Left lung (tissue), 10 donors: Measurements from ENCODE around the gene HRCT1. TPM values are rescaled to one million over a fixed set of nuclear protein-coding genes. Genes with fewer than 3 reads are reported as not detected.

Experiments
- ATAC-seq: fragments of 200-7000 bp; cut with Tn5 transposase; one replicate; pipeline ENCODE4 v1.9.1; 2020; ENCODE audit warnings: moderate library complexity
- DNase-seq, 4 donors: peaks; one replicate each; pipeline ENCODE4 v3.0.0-alpha.2; 2013 to 2020
- H3K27ac ChIP-seq, 2 donors: fragments of 200-600 bp; sonication (generic) in 1 of 2; one replicate each; pipeline versions ENCODE4 v1.5.0 to v1.8.0; 2020 to 2021
- H3K27me3 ChIP-seq, 2 donors: fragments of 200-600 bp; sonication (generic) in 1 of 2; one replicate each; pipeline versions ENCODE4 v1.5.0 to v1.8.0; 2020 to 2021
- H3K36me3 ChIP-seq, 2 donors: fragments of 200-600 bp; sonication (generic) in 1 of 2; one replicate each; pipeline versions ENCODE4 v1.5.0 to v1.8.0; 2020 to 2021
- H3K4me1 ChIP-seq, 2 donors: fragments of 200-600 bp; one replicate each; pipeline ENCODE4 v1.8.0; 2021
- H3K4me3 ChIP-seq, 2 donors: fragments of 200-600 bp; sonication (generic) in 1 of 2; one replicate each; pipeline versions ENCODE4 v1.5.0 to v1.8.0; 2020 to 2021; ENCODE audit warnings: mild to moderate bottlenecking in 1 of 2
- H3K9me3 ChIP-seq, 2 donors: fragments of 200-600 bp; sonication (generic) in 1 of 2; one replicate each; pipeline versions ENCODE4 v1.5.0 to v1.8.0; 2020 to 2021
- CTCF ChIP-seq, 2 donors: fragments of 200-600 bp; sonication (generic) in 1 of 2; IDR thresholded peaks; one replicate each; pipeline versions ENCODE4 v1.5.0 to v1.8.0; 2021; ENCODE audit warnings: antibody characterized with exemption in 2 of 2
- intact Hi-C, 2 donors: fragments of 100-400 bp; cut with DNase I; formaldehyde crosslinking; loops; one replicate each; pipeline versions ENCODE4 v1.11.2 to v1.14.2; 2022
- polyA plus RNA-seq, 6 donors: library from polyadenylated mRNA; unstranded; fragments of 120-200 nt; gene quantifications; one replicate each; pipeline ENCODE4 v1.2.1, GENCODE V29; 2013; ENCODE audit not compliant: insufficient read length in 6 of 6
- total RNA-seq, 2 donors: library from RNA; stranded (reverse); fragmentation: NEBNext Ultra II Directional; extraction: Animal tissue kit (Norgen Biotek cat#: 25700); gene quantifications; one replicate each; pipeline ENCODE4 v1.2.1, GENCODE V29; 2021
- donor health status: DM: no; HTN: yes; CAD: no.
- donor health status: DM: no; HTN: no; CAD: no.

HRCT1 gene
- total and polyA plus RNA-seq, 8 donors = 0.29 to 3.1 (median 0.71) TPM; not detected in 1

- no peak overlapping the region for H3K4me3 ChIP-seq
- TF ChIP-seq CTCF (IDR thresholded peaks at IDR 0.05) = no peak
- H3K36me3 ChIP-seq = no peaks in the 10 kb centered on the region
- peaks cover 2 to 3% of the 10 kb centered on the region in 2 donors for H3K4me1 ChIP-seq
- DNase-seq (no peak), ATAC-seq (no peak)
- intact Hi-C loops = no loop called here
- H3K27ac ChIP-seq = peak overlapping the region in 1 of 2 donors; percentile 63
- H3K9me3 ChIP-seq = no peaks in the 10 kb centered on the region
- no peaks in the 10 kb centered on the region for H3K27me3 ChIP-seq
These were observed 17.6 kb downstream of the HRCT1 start for GRCh38 chr9:35923598-35923926.

GRCh38 chr9:35923927-35924763 is 18.1 kb downstream of the HRCT1 start:
- DNase-seq (no peak), ATAC-seq (peak; percentile 83)
- Histone ChIP-seq H3K27ac (peak overlapping the region in 1 of 2 donors; percentile 63), H3K4me3 (no peak overlapping the region), H3K36me3 (no peaks in the 10 kb centered on the region), H3K9me3 (no peaks in the 10 kb centered on the region), H3K27me3 (no peaks in the 10 kb centered on the region), H3K4me1 (peaks cover 2 to 3% of the 10 kb centered on the region in 2 donors)
- intact Hi-C loops = no loop called here
- no peak for TF ChIP-seq CTCF (IDR thresholded peaks at IDR 0.05)

- Histone ChIP-seq H3K4me3 (no peak overlapping the region), H3K9me3 (no peaks in the 10 kb centered on the region), H3K36me3 (no peaks in the 10 kb centered on the region), H3K27ac (no peak overlapping the region), H3K27me3 (no peaks in the 10 kb centered on the region), H3K4me1 (peaks cover 0 to 10% of the 10 kb centered on the region in 2 donors)
- intact Hi-C loops = no loop called here
- no peak for TF ChIP-seq CTCF (IDR thresholded peaks at IDR 0.05)
- no peak for ATAC-seq
- DNase-seq = no peak
These were observed 22.8 kb downstream of the HRCT1 start for GRCh38 chr9:35928591-35929452.

GRCh38 chr9:35929453-35929718 is 23.4 kb downstream of the HRCT1 start:
- intact Hi-C loops = no loop called here
- H3K4me3 ChIP-seq = no peak overlapping the region
- H3K4me1 ChIP-seq = peaks cover 0 to 7% of the 10 kb centered on the region in 2 donors
- H3K27ac ChIP-seq = no peak overlapping the region
- DNase-seq (no peak), ATAC-seq (no peak)
- TF ChIP-seq CTCF (IDR thresholded peaks at IDR 0.05) = no peak
- H3K27me3 ChIP-seq = no peaks in the 10 kb centered on the region
- H3K36me3 ChIP-seq = no peaks in the 10 kb centered on the region
- no peaks in the 10 kb centered on the region for H3K9me3 ChIP-seq

- H3K27ac ChIP-seq = no peak overlapping the region
- intact Hi-C loops = no loop called here
- H3K9me3 ChIP-seq = no peaks in the 10 kb centered on the region
- peaks cover 0 to 7% of the 10 kb centered on the region in 2 donors for H3K4me1 ChIP-seq
- DNase-seq (no peak), ATAC-seq (no peak)
- TF ChIP-seq CTCF (IDR thresholded peaks at IDR 0.05) = no peak
- no peak overlapping the region for H3K4me3 ChIP-seq
- H3K36me3 ChIP-seq = no peaks in the 10 kb centered on the region
- no peaks in the 10 kb centered on the region for H3K27me3 ChIP-seq
These were observed 24.5 kb downstream of the HRCT1 start for GRCh38 chr9:35930521-35930920.
